T-helper 2 cell treated with Interferon-gamma antibody and Interleukin-4, amounts not matched to agents 100 ng/mL and 5 ng/mL, for 36 hours (primary cell): ENCODE data around the gene COA1. TPM values are rescaled to one million over a fixed set of nuclear protein-coding genes. Genes with fewer than 3 reads are reported as not detected.
"Not testable (repeated sequence)": the region's sequence is repeated elsewhere in the genome, so short reads cannot be mapped to it uniquely, and the experiment has no call there.

Experiments
- intact Hi-C: fragments of 100-400 bp; cut with micrococcal nuclease; formaldehyde crosslinking; loops from one replicate; pipeline ENCODE4 v1.15.1; 2023
- total RNA-seq: library from RNA; stranded (reverse); gene quantifications from 2 replicates; pipeline ENCODE4 v1.2.3, GENCODE V29; 2022

COA1 gene
- total RNA-seq, 1 donor from 2014 or later: 51.1 TPM

- intact Hi-C loops: loop anchor here (1.0 to 5.0 kb wide), 3 partner anchors 30 to 323 kb away; partner anchors contain the start of genes COA1 and POLM
Measured at GRCh38 chr7:43758822-43759683, 29.7 kb upstream of the COA1 start.

GRCh38 chr7:43758029-43758821 is 28.9 kb upstream of the COA1 start, which contains the start of gene BLVRA:
BLVRA (plus strand) TSS chr7:43758680; CDS start chr7:43771159, 12,479 bp downstream.
- intact Hi-C loops: loop anchor here (2.0 to 5.0 kb wide), 2 partner anchors 81 to 324 kb away; partner anchors contain the start of gene POLM

DNA sequence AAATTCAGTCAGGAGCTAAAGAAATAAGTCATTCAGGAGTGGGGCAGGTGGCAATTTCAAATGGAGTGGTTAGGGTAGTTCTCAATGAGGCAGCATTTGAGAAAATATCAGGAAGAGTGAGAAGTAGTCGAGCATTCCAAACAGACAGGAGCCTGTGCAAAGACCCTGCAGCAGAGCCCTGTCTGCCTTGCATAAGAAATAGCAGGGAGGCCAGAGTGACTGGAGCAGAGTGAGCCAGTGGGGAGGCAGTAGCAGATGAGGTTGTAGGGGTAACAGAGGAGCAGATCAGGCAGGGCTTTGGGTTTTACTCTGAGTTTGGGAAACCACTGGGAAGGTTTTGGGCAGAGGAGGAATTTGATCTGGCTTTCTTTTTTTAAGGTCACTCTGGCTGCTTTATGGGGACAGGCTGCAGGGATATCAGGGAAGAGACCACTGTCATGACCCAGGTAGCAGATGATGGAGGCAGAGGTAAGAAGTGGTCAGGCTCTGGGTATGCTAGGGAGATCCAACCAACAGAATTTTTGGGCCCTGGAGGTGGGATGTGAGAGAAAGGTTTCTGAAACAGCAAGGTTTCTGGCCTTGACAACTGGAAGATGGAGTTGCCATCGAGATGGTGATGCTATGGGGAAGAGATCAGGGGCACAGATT is 27.9 kb upstream of the COA1 start:
- intact Hi-C loops: loop anchor here (5.0 kb wide), 1 partner anchor 325 kb away; the partner anchor contains the start of gene POLM

GRCh38 chr7:43756368-43757072 is 27.2 kb upstream of the COA1 start:
- intact Hi-C loops: loop anchor here (5.0 kb wide), 1 partner anchor 326 kb away; the partner anchor contains the start of gene POLM

DNA sequence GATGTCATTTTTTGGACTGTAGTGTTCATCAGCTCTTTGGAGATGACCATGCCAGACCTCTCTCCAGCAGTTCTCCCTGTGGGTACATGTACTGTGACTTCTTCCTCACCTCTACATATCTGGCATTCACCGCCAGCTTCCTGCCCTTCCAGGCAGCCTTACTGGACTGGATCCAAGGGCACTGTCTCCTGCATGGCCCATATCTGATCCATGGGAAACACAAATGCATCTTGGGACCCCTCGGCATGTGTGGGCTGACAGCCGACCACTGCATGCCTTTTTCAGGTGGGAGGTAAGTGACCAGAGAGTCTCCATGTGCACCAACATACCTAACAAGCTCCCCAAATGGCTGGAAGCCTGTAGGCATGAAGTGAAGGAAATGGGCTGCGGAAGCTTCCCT is 25.3 kb upstream of the COA1 start:
- intact Hi-C loops: no loop called here

- intact Hi-C loops: no loop called here
Measured at GRCh38 chr7:43753843-43754242, 24.5 kb upstream of the COA1 start.

DNA sequence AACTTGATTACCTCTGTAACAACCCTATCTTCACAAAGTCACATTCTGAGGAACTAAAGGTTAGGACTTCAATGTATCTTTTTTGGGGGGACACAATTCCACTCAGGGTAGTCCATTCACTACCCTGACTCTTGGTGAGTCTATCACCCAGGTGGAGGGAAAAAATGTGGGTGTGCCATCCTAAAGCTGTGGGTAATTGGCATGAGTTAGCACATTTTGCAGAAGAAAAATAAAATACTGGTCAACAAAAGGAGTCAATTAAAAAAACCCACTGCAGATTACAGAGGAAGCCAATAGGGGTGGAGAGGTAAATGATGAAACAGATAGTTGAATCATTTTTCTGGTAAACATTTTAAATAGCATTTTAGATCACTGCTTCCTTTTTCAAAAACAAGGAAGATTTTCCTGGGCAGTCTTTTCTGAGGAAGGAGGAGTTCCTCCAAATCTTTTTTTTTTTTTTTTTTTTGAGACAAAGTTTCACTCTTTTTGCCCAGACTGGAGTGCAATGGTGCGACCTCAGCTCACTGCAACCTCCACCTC is 24.0 kb upstream of the COA1 start:
- intact Hi-C loops: no loop called here

DNA sequence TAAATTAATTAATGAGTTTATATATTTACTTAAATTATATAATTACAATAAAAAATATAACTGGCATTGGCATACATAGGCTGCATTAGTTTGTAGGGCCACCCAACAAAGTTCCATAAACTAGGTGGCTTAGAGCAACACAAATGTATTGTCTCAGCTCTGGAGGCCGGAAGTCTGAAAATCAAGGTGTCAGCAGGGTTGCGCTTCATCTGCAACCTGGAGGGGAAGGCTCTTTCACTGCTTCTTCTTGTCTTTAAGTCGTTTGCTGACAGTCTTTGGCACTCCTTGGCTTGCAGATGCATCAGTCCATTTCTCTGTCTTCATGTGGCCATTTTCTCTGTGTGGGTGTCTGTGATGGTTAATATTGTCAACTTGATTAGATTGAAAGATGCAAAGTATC is 23.1 kb upstream of the COA1 start:
- intact Hi-C loops: no loop called here

DNA sequence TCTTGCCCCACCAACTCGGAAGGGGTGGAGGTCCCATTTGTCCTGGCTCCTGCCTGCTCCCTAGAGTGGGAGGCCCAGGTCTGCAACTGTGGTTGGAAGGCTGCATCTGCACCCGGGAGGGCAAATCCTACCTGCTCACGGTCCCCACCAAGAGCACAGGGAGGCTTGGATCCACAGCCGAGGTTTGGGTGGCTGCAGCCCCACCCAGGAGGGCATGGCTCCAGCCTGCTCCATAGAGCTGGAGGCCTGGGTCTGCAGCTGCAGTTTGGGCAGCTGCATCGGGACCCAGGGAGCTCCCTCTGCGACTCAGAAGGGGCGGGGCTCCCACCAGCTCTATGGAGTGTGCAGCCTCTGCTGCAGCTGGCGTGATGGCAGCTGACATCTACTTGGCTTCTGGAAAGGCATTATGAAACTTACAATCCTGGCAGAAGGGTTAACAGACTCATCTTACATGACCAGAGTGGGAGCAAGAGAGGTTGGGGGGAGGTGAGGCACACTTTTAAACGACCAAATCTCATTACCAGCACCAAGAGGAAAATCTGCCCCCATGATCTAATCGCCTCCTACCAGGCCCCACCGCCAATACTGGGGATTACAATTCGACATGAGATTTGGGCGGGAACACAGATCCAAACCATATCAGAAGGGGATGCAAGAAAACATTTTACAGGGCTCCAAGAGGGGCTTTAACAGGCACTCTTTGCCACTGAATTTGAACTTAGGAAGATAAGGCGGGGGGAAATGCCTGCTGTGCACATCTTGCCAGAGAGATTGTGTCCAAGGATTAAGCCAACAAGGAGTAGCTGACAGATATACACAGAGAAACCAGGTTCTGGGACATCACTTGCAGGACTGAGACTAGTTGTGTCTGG is 20.9 kb upstream of the COA1 start:
- intact Hi-C loops: no loop called here

GRCh38 chr7:43749383-43749940 is 20.1 kb upstream of the COA1 start:
- intact Hi-C loops: no loop called here

- intact Hi-C loops: no loop called here
Measured at GRCh38 chr7:43747328-43748105, 18.2 kb upstream of the COA1 start.

DNA sequence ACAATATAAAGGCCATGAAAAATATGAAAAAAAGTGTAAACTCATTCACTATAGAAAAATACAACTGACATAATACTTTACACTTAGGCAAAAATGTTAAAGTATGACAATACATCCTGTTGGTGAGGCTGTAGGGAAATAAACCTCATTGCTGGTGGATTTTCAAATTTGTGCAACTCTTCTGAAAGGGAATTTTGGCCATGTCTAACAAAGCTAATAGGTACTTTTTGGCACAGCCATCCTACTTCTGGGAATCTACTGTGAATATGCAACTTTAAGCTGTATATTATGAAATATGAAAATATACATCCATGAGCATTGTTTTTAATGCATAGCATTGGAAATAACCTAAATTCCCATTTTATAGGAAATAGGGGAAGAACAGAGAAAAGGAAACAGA is 13.4 kb upstream of the COA1 start:
- intact Hi-C loops: no loop called here

GRCh38 chr7:43737467-43738127 is 8.3 kb upstream of the COA1 start:
- intact Hi-C loops: no loop called here

GRCh38 chr7:43735802-43736603 is 6.7 kb upstream of the COA1 start:
- intact Hi-C loops: no loop called here

DNA sequence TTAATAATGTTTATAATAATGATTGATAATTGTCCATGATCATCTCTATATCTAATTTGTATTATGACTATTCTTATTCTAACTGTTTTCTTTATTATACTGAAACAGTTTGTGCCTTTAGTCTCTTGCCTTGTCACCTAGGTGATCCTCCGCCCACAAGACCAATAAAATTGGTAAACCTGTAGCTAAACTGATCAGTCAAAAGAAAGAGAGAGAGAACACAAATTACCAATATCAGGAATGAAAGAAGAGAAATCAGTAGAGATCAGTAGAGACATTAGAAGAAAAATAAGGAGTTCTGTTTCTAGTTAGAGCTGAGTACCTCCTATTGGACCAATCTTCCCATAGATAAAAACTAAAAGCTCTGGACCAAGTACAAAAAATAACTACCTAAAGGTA is 6.1 kb upstream of the COA1 start:
- intact Hi-C loops: no loop called here

GRCh38 chr7:43734575-43735332 is 5.4 kb upstream of the COA1 start:
- intact Hi-C loops: not testable (repeated sequence)
